GM21576 (cell line): ENCODE measurements around the gene ABHD12B.

Source experiments
- ATAC-seq: cut with Tn5 transposase; IDR thresholded peaks from one replicate; pipeline ENCODE4 v1.9.1; 2021; ENCODE audit warnings: mild to moderate bottlenecking, moderate library complexity; ENCODE audit not compliant: unreplicated experiment

The ABHD12B gene, protein sequence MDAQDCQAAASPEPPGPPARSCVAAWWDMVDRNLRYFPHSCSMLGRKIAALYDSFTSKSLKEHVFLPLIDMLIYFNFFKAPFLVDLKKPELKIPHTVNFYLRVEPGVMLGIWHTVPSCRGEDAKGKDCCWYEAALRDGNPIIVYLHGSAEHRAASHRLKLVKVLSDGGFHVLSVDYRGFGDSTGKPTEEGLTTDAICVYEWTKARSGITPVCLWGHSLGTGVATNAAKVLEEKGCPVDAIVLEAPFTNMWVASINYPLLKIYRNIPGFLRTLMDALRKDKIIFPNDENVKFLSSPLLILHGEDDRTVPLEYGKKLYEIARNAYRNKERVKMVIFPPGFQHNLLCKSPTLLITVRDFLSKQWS

DNA sequence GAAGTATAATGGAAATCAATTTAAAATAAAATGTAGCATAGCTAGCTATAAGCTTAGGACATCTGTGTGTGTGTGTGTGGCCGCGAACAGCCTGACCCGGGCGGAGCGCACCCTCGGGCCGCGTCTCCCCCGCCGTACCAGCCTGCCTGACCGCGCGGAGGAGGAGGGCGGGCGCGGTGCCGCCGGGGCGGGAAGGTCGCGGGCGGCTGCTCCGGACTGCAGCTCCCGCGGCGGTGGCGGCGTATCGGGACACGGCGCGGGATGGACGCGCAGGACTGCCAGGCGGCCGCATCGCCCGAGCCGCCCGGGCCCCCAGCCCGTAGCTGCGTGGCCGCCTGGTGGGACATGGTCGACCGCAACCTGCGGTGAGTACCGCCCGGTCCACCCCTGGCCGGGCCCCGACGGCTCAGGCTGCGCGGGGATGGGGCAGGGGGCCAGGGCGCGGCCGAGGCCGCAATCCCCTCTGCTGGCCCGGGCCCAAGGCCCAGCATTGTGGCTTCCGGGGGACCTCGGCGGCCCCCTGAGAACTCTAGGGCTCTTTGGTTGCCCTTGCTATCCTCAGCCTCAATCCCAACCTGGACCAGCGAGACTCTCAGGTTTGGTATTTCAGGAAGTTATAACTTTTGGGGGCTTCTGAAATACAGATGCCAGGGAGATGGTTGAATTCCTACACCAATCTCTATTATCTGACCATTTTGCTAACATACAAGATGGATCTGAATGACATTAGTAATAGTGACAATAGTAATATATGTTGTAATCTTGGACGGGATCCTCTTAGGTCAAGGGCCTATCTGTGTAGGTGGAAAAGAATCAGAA lies at the start of gene ABHD12B:
Gene ABHD12B (plus strand): TSS at position 140 of the 819 bp plus-strand sequence. CDS start 122 bp downstream, at position 262.
- ATAC-seq, result no peak

DNA sequence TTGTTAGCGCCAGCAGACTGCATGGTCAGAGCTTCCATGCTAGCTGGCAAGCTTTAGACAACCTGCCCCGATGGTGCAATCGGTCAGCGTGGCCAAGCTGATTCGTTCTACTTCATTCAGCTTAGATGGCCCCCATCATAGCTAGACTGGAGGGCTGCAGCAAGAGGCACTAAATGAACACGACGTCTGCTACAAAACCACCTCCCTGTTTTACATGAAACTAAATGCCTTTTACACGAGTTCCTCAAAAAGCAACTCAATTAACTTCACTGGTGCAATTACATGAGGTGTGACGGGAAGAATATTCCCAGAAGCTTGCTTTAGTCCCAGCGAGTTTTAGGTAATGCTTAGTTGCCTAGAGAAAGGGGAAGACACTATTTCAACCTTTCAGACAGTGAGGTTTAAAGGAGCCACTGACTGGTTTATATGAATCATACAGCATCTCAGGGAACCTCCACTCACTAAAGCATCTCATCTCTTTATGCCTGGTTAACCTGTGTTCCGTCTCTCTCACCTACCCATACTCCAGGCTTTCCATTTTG lies 49.3 kb upstream of the ABHD12B start:
- ATAC-seq, result no peak

DNA sequence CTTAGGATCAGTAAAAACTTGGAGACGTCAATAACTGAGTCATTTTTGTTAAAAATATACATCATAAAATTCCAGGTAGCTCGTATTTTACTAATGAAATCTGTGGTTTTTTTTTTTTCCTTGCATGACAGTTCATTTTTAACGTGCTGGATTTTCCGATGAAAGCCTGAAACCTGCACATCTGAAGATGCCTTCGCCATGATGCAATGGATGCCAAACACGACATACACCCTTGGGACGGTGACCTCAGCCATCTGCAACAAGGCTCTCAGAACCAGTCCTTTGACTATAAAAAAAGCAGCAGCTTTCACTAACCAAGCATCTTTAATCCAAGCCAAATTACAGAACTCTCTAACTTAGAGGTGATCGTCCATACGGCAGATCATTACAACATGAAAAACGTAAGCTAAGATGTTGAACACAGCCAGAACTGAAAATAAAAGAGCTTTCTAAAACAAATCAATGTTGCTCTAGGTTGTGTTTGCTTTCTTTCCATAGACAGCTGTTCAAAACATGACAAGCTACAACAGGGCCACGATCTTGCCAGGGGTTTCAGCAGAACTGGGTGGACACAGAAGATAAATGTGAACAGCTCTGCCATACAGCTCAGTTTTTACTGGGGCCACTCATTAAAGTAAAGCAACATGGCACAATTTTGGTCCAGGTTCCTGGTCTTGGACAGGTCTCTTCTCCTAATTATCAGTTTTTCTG lies 48.6 kb upstream of the ABHD12B start:
- ATAC-seq, result peak; percentile 21

DNA sequence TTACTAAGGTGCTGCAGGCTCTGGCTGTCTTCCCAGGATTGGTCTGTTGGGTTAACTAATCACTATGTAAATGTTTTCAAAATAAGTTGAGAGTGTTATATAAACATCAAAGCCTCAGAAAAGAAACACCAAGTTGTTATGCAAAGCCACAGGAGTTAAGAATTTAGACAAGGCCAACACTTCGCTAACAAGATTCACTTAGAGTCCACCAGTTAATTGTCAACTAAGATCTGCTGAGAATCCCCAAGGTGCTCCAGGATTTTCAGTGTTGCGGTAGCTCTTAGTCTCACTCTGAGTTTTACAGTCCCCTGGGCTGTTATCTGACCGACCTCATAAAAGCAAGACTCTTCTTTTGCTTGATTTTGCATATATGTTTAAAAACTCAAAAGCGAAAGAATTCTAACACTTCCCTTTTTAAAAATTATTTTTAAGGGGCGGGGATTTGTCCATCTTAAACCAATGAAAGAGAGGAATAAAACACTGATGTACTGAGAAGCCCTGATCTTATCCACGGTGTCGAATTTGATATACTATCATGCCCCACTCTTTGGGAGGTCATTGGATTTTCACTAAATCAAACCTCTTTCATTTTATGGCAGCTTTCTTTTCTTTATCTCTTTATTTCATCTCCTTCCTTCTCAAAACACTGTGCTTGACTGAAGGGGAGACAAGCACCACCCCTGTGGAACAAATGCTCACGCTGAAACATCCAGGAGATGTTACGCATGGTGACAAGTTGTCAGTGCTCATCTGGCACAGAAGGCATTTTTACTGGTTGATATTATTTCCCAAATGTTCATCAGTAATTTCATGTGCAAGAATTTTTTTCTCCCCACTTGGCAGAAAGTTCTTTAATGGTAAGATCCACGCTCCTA lies 47.9 kb upstream of the ABHD12B start:
- peak; percentile 63 for ATAC-seq

DNA sequence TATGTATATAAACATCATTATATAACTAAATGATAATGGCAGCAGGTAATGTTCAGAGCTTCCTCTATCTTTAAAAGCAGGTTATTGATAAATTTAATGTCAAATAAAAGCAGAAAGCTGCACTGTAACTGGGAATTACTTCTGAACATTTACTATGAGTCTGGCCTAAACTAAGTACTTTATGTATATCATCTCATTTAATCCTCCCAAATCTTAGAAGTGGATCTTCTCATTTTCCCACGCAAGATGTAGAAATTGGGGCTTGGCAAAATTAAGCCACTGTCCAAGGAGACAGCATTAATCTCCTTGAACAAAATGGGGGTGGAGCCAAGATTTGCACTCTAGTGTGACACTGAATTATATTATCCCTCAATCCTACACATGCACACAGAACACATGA lies 46.5 kb upstream of the ABHD12B start:
- no peak for ATAC-seq

DNA sequence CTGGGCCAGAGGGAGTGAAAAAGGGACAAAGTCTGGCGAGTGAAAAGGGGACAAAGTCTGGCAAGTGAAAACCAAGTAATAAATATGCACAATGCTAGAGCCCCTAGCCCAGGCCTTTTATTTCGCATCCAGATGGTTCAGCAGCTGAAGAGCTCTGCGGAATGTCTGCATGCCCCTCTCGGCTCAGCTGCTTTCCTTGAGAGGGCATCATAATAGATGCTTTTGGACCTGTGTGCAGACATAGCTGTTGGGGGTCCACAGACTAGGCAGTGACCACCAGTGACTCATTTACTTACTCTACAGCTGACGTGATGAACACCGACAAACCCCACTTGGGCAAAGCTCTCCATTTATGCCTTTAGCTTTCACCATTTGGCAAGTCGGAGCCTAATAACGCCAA lies 45.2 kb upstream of the ABHD12B start:
- ATAC-seq, result no peak

DNA sequence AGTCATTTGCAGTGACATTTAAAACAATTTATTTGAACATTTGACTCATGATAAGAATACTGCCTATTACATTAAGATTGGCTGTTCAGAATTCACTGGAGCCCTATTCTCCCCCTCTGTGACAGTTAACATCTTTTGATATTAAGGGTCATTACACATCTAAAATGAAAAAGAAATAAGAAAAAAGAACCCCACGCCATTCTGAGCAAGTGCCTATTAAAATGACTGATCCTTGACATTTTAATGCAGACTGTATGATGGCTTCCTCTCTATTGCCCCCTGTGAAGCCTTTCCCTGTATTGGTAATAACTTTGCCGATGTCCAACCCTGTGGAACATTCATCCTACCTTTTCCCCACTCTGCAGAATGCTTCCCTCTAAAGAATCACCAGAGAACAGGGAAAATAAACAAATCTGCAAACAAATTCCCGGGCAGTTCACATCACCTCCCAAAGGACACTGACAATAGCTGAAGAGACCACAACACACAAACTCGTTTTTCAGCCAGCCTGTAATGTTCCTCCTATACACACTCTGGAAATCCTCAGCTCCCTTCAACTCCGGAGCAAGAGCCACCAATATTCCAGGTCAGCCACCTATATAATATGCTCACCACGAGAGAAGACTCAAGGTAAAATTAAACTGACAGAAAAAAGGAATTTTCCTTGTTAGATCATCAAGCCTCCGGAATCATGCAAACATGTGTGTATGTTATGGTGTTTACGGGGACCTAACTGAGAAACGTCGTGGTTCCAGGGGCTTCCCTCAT lies 42.9 kb upstream of the ABHD12B start:
- no peak for ATAC-seq

DNA sequence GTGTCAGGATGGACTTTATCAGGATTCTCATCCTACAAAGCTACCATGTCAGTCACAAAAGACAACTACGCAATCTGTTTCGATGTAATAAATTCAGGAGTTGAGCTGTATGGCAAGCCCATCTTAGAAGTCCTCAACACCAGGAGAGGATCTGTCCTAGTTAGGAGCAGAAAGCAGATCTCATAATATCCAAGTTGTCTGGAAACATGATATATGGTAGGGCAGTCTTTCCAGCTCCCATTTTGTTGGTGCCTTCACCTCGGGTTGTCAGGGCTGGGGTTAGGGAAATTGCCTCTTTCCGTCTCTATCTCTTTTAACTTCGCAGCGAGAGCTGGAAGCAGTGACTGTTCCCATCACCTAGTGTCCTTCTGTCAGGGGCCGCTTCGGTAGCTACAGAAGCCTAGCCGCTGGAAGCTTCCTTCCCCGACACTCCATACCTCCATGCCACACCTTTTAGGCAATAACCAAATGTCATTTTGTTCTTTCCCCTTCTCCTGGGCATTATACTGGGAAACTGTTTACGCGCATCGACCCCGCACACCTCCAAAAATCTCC lies 42.3 kb upstream of the ABHD12B start:
- no peak for ATAC-seq

DNA sequence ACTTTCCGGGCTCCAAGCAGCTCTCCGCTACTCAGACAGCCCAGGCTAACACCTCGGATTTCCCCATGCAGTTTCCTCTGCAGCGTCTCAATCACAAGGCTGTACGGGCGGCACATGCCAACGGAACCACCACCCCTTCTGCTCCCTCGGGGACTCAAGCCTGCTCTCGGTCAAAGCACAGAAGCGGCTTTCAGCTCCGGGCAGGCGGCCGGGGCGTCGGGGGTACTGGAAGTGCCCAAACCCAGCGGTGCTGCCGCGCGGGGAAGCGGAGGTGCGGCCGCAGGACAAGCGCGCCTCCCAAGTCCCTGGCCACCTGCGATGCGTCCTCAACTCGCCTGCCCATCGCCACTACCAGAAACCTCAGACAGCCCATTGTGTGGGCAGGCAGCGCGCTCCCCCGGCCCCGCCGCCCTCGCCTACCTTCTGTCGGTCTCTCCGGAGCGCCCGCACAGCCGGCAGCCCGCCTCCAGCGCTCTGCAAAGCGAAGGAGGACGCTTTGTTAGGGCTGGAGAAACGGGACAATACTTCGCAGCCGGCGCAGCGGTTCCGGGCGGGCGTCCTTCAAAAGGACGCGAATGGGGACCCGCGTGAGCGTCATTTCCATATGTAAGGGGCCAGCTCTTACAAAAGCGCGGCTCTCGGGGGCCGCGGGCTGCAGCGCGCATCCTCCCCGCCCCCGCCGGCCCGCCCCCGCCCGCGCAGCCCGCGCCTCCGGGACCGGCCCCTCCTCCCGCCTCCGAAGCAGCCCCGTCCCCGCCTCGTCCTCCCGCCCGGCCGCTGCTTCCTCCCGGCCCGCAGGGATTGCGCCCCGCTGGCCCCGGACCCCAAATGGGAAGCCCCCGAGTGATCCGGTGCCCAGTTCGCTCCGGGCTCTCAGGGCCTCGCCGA lies 41.6 kb upstream of the ABHD12B start:
- ATAC-seq, result peak; percentile 38

DNA sequence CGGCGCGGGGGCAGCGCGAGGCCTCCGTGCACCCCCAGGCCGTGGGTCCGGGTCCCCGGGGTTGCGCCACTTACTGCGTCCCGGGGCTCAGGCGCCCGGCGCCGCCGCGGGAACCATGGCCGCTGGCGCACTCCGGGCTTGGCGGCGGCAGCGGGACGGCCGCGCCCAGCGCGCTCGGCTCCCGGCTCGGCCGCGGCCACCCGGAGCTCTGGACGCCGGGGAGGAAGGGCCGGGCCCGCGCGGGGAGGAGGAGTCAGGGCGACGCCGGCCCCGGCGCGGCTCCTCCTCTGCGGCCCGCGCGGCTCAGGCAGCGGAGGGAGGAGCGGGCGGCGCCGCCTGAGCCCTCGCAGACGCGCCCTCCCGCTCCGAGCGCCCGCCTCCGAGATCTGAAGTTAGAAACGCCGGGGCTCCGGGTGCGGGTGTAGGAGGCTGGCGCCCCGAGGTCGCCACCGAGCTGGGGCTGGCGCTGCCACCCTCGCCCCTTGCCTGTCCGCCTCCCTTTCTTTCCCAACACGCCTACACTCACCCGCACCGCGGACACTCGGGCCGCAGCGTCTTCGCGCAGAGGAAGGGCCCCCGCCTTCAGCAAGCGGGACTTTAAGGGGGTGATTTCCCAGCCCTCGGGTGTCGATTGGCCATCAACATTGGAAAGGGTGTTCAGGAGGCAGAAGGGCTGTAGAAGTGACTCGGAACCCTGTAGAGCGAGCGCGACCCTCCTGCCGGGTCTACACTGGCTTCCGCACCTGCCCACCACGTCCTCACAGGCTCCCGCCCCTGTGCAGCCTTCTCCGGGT lies 40.7 kb upstream of the ABHD12B start, which contains the start of gene NIN:
Gene NIN (minus strand): TSS at position 231 of the 794 bp plus-strand sequence. CDS start 9,106 bp downstream, outside the sequence.
- ATAC-seq, result peak; percentile 65

DNA sequence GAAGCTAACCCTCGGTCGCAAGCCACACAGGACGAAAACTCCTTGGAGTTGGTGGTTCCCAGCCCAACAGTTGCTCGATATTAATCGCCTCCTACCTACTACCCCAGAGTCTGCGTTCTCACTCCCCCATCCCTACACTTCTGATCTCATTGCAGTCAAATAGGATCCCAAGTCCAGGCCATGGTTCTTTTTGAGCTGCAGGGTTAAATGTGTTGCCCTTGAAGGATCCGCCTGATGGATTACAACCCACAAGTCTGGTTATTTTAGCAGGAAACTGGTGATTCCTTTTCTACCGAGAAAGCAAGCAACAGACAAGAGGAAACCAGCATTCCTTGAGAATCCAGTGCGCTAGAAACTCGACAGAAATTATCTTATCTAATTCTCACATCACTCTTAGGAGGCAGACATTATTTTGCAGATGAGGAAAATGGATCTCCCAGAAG lies 40.1 kb upstream of the ABHD12B start:
- ATAC-seq, result no peak

DNA sequence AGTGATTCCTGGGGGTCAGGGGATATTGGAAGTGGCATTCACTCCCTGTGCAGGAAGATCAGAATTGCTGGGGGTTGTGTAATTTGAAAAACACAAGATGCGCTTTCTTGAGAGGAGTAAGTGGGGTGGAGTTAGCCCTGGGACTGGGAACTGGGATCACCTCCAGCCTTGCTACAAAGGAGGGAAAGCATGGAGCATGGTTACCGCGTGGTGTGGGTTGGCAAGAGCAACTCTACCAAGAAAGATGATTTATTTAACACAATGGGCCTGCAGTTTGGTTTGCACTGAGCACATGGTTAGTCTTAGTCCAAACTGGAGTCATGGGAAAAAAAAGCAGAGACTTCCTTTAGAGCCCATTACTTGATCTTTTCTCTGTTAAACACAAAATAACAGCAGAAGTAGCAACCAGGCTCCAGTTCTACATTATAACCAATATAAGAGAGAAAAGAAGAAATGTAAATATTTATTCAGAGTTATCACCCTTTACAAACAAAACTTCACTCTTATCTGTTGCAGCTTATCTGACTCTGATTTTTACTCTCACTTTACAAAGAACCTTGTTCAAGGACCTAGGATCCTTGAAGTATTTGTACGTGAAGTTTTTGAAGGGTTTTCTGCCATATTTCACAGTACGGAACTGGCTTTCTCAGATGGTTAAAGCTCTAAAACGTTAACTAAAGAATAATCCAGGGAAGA lies 38.8 kb upstream of the ABHD12B start:
- no peak for ATAC-seq

DNA sequence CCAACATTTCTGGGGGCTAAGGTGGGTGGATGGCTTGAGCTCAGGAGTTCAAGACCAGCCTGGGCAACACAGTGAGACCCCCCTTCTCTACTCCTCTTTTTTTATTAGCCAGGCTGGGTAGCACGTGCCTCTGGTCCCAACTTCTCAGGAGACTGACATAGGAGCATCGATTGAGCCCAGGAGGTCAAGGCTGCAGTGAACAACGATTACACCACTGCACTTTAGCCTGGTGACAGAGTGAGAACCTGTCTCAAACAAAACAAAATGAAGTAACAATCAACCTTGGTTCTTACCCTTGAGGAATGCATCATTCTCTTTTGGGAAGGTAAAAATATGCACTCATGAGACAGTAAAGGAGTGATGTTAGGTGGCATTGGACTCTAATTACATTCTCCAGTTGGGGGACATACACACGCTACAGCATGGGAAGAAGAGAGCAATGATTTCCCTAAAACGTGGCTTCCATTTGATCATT lies 37.0 kb upstream of the ABHD12B start:
- ATAC-seq, result no peak

DNA sequence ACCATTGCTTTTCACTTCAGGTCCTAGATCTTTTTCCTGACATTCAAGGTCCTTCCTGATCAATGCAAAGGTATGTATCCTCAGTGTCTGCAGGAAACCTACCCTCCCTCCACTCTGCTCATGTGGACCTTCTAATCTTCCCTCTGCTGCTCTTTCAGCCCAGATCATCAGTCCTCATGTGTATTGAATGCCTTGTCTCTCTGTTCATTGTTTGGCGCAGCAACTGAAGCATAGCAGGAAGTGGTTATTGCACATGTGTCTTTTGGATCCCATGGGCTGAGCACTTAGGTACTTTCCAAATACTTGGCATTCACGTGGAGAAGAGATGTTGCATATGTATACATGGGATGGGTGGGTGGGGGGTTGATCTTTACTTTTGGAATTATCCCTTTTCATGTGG lies 36.6 kb upstream of the ABHD12B start:
- ATAC-seq, result no peak

DNA sequence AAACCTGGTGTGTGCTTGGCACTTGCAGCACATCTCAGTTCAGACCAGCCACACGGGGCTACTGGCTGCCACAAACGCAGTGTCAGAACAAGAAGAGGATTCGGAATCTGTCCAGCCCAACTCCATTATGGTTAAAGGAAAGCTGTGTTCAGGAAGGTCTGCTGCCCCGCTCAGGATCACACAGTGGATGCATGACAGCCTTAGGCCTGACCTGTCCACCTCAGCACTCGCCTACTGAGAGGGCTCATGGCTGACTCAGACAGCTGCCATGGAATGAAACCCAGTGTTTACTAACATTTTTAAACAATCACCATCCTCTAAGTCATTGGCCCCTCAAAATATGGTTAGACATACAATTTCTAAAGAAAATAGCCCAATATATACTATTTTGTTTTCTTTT lies 35.3 kb upstream of the ABHD12B start:
- no peak for ATAC-seq

DNA sequence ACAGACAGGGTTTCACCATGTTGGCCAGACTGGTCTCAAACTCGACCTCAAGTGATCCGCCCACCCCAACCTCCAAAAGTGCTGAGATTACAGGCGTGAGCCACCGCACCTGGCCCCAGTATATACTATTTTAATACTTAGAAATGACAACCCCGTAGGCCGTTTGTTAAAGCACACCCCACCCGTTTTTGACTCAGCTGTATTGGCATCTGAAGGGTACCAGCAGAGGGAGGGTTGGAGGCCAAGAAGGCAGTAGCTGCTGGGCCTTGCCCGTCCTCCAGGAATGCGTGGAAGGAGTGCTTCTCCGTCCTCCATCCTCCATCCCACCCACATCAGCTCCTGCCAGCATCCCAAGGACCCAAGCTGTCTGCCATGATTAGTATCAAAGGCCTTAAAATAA lies 34.6 kb upstream of the ABHD12B start:
- ATAC-seq, result no peak
